ENCODE data around the gene ARF3. TPM values are rescaled to one million over a fixed set of nuclear protein-coding genes. Genes with fewer than 3 reads are reported as not detected.

ARF3 gene
- total and polyA plus RNA-seq, 2 donors (not counting 1 experiment from before 2014, with no cell fraction given): 31.7 to 77.5 TPM

DNA sequence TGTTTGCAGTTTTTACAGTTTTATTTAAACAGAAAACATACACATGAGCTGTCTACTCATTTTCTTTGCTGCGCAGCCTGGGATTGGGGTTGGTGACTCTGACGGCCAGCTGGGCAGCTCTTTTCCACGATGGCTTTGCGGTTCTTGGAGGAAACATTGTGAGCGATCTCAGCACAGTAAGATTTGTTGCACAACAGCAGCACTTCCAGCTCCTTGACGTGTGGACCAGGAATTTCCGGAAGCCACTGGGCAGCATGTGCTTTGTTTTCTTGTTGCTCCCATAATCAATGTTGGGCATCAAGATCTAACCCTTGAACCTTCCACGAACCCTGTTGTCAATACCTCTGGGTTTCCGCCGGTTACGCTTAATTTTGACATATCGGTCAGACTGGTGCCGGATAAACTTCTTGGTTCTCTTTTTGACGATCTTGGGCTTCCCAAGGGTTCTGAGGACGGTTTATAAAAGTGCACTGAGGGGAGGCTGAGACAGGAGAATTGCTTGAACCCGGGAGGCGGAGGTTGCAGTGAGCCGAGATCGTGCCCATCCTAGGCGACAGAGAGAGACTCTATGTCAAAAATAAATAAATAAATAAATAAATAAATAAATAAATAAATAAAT is 53.8 kb downstream of the ARF3 start:
- no peak for TF ChIP-seq EZH2 (IDR thresholded peaks at IDR 0.05; ENCODE audit: borderline replicate concordance, insufficient read depth, low read depth, low read length, poor library complexity, severe bottlenecking)
- TF ChIP-seq, protein P1, sequence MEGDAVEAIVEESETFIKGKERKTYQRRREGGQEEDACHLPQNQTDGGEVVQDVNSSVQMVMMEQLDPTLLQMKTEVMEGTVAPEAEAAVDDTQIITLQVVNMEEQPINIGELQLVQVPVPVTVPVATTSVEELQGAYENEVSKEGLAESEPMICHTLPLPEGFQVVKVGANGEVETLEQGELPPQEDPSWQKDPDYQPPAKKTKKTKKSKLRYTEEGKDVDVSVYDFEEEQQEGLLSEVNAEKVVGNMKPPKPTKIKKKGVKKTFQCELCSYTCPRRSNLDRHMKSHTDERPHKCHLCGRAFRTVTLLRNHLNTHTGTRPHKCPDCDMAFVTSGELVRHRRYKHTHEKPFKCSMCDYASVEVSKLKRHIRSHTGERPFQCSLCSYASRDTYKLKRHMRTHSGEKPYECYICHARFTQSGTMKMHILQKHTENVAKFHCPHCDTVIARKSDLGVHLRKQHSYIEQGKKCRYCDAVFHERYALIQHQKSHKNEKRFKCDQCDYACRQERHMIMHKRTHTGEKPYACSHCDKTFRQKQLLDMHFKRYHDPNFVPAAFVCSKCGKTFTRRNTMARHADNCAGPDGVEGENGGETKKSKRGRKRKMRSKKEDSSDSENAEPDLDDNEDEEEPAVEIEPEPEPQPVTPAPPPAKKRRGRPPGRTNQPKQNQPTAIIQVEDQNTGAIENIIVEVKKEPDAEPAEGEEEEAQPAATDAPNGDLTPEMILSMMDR (IDR thresholded peaks at IDR 0.05): no peak
- Histone ChIP-seq H3K9ac (ENCODE audit: low read length) (peak overlapping the region; percentile 20), H3K79me2 (ENCODE audit: control insufficient read depth, insufficient read depth, low read length) (no peaks in the 10 kb centered on the region), H3K4me1 (ENCODE audit: control insufficient read depth in 2 of 2, insufficient read depth in 2 of 2, low read length in 2 of 2) (peaks cover 11 to 12% of the 10 kb centered on the region in 2 donors), H4K20me1 (ENCODE audit: control insufficient read depth, insufficient read depth, low read length, poor library complexity, severe bottlenecking) (no peaks in the 10 kb centered on the region), H2AFZ (ENCODE audit: insufficient read depth, low read depth, low read length, poor library complexity, severe bottlenecking) (no peak overlapping the region), H3K4me2 (replicated peaks; ENCODE audit: low read depth, low read length, poor library complexity, severe bottlenecking) (peak overlapping the region; percentile 80), H3K27ac (ENCODE audit: low read length in 2 of 2) (no peak overlapping the region), H3K27me3 (replicated peaks in 1 of 4; ENCODE audit: control extremely low read depth in 1 of 4, control insufficient read depth in 3 of 4, insufficient read depth in 4 of 4, low read length in 3 of 4) (peaks cover 0 to 5% (median 2%) of the 10 kb centered on the region in 4 experiments), H3K4me3 (ENCODE audit: control extremely low read depth in 1 of 5, extremely low read depth in 1 of 5, insufficient read depth in 1 of 5, low read depth in 2 of 5, low read length in 4 of 5) (peak overlapping the region in 2 of 5 experiments; percentile 17 to 39), H3K36me3 (replicated peaks in 1 of 2; ENCODE audit: control extremely low read depth in 1 of 2, control insufficient read depth in 1 of 2, extremely low read depth in 1 of 2, insufficient read depth in 2 of 2, low read length in 1 of 2) (no peaks in the 10 kb centered on the region), H3K9me3 (ENCODE audit: control extremely low read depth in 1 of 3, control insufficient read depth in 2 of 3, insufficient read depth in 1 of 3, low read length in 2 of 3) (no peaks in the 10 kb centered on the region)
- CTCF ChIA-PET: interaction anchor here (0.8 to 2.6 kb wide), 11 partner anchors 8 to 53 kb away, joined by 3 to 25 read pairs (median 6); partner anchors contain the start of genes DDX23, FKBP11 and RND1
- no peaks in the 10 kb centered on the region for H3K9me3 Mint-ChIP-seq (ENCODE audit: insufficient read depth)
- intact Hi-C loops (cut with micrococcal nuclease): loop anchor here (5.0 kb wide), 1 partner anchor 34 kb away; no protein-coding TSS in a partner anchor
- H3K4me1 Mint-ChIP-seq: peaks cover 7% of the 10 kb centered on the region
- no peak overlapping the region for H3K27ac Mint-ChIP-seq
- 63% methylated on average over 12 of the region's 20 CpGs for WGBS (ENCODE audit: insufficient coverage)
- POLR2A ChIA-PET: interaction anchor here (0.7 kb wide), 1 partner anchor 115 kb away, joined by 3 read pairs; no protein-coding TSS in a partner anchor
- DNase-seq: no peak
- no peak for ATAC-seq (ENCODE audit: low read depth)
- H3K4me3 Mint-ChIP-seq: peak overlapping the region; percentile 52
- H3K27me3 Mint-ChIP-seq: peaks cover 22% of the 10 kb centered on the region

DNA sequence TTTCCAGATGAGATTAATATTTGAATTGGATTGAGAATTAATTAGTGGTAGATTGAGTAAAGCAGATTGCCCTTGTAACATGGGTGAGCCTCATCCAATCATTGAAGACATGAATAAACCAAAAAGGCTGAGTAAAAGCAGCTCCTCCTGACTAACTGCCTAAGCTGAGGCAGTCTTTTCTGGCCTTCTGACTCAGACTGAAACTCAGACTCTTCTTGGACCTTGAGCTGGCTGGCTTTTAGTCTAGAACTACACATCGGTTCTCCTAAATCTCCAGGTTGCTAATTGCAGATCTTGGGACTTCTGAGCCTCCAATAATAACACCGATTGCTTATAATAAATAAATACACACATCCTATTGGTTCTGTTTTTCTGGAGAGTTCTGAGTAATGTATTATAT is 56.0 kb downstream of the ARF3 start:
- intact Hi-C loops (cut with micrococcal nuclease): loop anchor here (5.0 kb wide), 1 partner anchor 36 kb away; no protein-coding TSS in a partner anchor
- H3K4me3 Mint-ChIP-seq: no peak overlapping the region
- H3K27ac Mint-ChIP-seq: no peak overlapping the region
- H3K9me3 Mint-ChIP-seq (ENCODE audit: insufficient read depth): no peaks in the 10 kb centered on the region
- POLR2A ChIA-PET: no interaction called here
- H3K36me3 ChIP-seq (replicated peaks in 1 of 2; ENCODE audit: control extremely low read depth in 1 of 2, control insufficient read depth in 1 of 2, extremely low read depth in 1 of 2, insufficient read depth in 2 of 2, low read length in 1 of 2): no peaks in the 10 kb centered on the region
- no peak overlapping the region for H2AFZ ChIP-seq (ENCODE audit: insufficient read depth, low read depth, low read length, poor library complexity, severe bottlenecking)
- H3K27me3 Mint-ChIP-seq: peaks cover 16% of the 10 kb centered on the region
- H3K79me2 ChIP-seq (ENCODE audit: control insufficient read depth, insufficient read depth, low read length): no peaks in the 10 kb centered on the region
- H3K4me1 ChIP-seq (ENCODE audit: control insufficient read depth in 2 of 2, insufficient read depth in 2 of 2, low read length in 2 of 2): peaks cover 11 to 12% of the 10 kb centered on the region in 2 donors
- no peak overlapping the region for H3K4me3 ChIP-seq (ENCODE audit: control extremely low read depth in 1 of 5, extremely low read depth in 1 of 5, insufficient read depth in 1 of 5, low read depth in 2 of 5, low read length in 4 of 5)
- H3K4me1 Mint-ChIP-seq: peaks cover 7% of the 10 kb centered on the region
- peaks cover 0 to 5% (median 2%) of the 10 kb centered on the region in 4 experiments for H3K27me3 ChIP-seq (replicated peaks in 1 of 4; ENCODE audit: control extremely low read depth in 1 of 4, control insufficient read depth in 3 of 4, insufficient read depth in 4 of 4, low read length in 3 of 4)
- H3K4me2 ChIP-seq (replicated peaks; ENCODE audit: low read depth, low read length, poor library complexity, severe bottlenecking): no peak overlapping the region
- TF ChIP-seq EZH2 (IDR thresholded peaks at IDR 0.05; ENCODE audit: borderline replicate concordance, insufficient read depth, low read depth, low read length, poor library complexity, severe bottlenecking): no peak
- TF ChIP-seq, protein P1 (IDR thresholded peaks at IDR 0.05): no peak
- no peaks in the 10 kb centered on the region for H3K9me3 ChIP-seq (ENCODE audit: control extremely low read depth in 1 of 3, control insufficient read depth in 2 of 3, insufficient read depth in 1 of 3, low read length in 2 of 3)
- DNase-seq (no peak), ATAC-seq (ENCODE audit: low read depth) (no peak)
- H3K9ac ChIP-seq (ENCODE audit: low read length): no peak overlapping the region
- WGBS (ENCODE audit: insufficient coverage): no CpG with 5 or more reads among the region's 2 CpGs
- no peaks in the 10 kb centered on the region for H4K20me1 ChIP-seq (ENCODE audit: control insufficient read depth, insufficient read depth, low read length, poor library complexity, severe bottlenecking)
- CTCF ChIA-PET: interaction anchor here (0.6 to 4.0 kb wide), 6 partner anchors 10 to 859 kb away, joined by 3 to 24 read pairs (median 4); partner anchors contain the start of gene DDX23
- no peak overlapping the region for H3K27ac ChIP-seq (ENCODE audit: low read length in 2 of 2)
